Measurements from ENCODE around the gene TRIM29. TPM values are rescaled to one million over a fixed set of nuclear protein-coding genes. Genes with fewer than 3 reads are reported as not detected.

Gene TRIM29, protein sequence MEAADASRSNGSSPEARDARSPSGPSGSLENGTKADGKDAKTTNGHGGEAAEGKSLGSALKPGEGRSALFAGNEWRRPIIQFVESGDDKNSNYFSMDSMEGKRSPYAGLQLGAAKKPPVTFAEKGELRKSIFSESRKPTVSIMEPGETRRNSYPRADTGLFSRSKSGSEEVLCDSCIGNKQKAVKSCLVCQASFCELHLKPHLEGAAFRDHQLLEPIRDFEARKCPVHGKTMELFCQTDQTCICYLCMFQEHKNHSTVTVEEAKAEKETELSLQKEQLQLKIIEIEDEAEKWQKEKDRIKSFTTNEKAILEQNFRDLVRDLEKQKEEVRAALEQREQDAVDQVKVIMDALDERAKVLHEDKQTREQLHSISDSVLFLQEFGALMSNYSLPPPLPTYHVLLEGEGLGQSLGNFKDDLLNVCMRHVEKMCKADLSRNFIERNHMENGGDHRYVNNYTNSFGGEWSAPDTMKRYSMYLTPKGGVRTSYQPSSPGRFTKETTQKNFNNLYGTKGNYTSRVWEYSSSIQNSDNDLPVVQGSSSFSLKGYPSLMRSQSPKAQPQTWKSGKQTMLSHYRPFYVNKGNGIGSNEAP
- not detected for total RNA-seq
- not detected for polyA plus RNA-seq (2013, experiment 1 of 2)
- 0.17 TPM for polyA plus RNA-seq (2013, experiment 2 of 2)
- long read RNA-seq, experiment 1: 0 reads
- long read RNA-seq, experiment 2: 0 reads
- long read RNA-seq, experiment 3: 0 reads
- long read RNA-seq, experiment 4: 0 reads

DNA sequence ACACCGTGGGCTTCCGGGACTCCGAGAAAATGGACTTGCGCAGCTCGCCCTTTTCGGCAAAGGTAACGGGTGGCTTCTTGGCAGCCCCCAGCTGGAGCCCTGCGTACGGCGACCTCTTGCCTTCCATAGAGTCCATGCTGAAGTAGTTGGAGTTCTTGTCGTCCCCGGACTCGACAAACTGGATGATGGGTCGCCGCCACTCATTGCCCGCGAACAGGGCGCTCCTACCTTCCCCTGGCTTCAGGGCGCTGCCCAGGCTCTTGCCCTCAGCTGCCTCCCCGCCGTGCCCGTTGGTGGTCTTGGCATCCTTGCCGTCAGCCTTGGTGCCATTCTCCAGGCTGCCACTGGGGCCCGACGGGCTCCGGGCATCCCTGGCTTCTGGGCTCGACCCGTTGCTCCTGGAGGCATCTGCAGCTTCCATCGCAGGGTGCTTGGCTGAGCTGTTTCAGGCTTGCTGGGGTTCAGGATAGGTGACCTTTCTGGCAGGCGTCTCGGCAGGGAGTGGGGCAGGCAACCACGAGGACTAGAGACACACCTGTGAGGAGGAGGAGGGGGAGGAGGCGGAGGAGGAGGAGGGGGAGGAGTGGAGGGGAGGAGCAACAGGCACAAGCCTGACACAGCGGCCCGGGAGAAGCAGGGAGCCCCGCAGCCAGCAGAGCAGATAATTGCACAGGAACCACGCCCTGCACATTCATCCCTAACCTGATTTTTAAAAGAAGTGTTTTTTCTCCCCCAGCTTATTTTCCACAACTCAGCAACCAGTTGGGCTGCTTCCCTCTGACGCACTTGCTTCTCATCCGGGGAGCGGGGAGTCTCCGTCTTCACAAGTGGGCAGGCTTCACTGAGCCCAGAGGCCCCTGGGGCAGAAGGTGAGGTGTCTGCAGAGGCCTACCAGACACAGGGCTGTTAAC is at the start of gene TRIM29:
TRIM29 (minus strand) TSS at position 503 of the 911 bp plus-strand sequence; CDS start at position 421, 82 bp downstream.
- no peaks in the 10 kb centered on the region for H3K9me3 ChIP-seq (ENCODE audit: control insufficient read depth, low read length)
- WGBS, 2 experiments (ENCODE audit: insufficient coverage in 1 of 2, insufficient read length in 1 of 2): 87 to 96% methylated on average over 21 to 39 of the region's 41 CpGs
- peaks cover 27% of the 10 kb centered on the region for H3K27me3 ChIP-seq (ENCODE audit: control insufficient read depth, insufficient read depth, low read length, poor library complexity, severe bottlenecking)
- H3K4me1 ChIP-seq (ENCODE audit: control insufficient read depth, insufficient read depth, low read length): peaks cover 6% of the 10 kb centered on the region
- Mint-ChIP-seq H3K27me3 (ENCODE audit: insufficient read depth) (peaks cover 70% of the 10 kb centered on the region), H3K27ac (no peak within 1 kb of the TSS), H3K36me3 (ENCODE audit: low read depth) (no peaks in the 10 kb centered on the region), H3K4me3 (no peak within 1 kb of the TSS), H3K9me3 (no peaks in the 10 kb centered on the region), H3K4me1 (peaks cover 14% of the 10 kb centered on the region)
- TF ChIP-seq, protein P1, sequence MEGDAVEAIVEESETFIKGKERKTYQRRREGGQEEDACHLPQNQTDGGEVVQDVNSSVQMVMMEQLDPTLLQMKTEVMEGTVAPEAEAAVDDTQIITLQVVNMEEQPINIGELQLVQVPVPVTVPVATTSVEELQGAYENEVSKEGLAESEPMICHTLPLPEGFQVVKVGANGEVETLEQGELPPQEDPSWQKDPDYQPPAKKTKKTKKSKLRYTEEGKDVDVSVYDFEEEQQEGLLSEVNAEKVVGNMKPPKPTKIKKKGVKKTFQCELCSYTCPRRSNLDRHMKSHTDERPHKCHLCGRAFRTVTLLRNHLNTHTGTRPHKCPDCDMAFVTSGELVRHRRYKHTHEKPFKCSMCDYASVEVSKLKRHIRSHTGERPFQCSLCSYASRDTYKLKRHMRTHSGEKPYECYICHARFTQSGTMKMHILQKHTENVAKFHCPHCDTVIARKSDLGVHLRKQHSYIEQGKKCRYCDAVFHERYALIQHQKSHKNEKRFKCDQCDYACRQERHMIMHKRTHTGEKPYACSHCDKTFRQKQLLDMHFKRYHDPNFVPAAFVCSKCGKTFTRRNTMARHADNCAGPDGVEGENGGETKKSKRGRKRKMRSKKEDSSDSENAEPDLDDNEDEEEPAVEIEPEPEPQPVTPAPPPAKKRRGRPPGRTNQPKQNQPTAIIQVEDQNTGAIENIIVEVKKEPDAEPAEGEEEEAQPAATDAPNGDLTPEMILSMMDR (conservative IDR thresholded peaks at IDR 0.05): peak; percentile 29
- H3K9ac ChIP-seq (ENCODE audit: extremely low read depth, low read length, poor library complexity, severe bottlenecking): no peak within 1 kb of the TSS
- peak; percentile 60 for DNase-seq
- H3K36me3 ChIP-seq (ENCODE audit: control insufficient read depth, insufficient read depth, low read length): no peaks in the 10 kb centered on the region
- no peak within 1 kb of the TSS for H3K27ac ChIP-seq (ENCODE audit: low read depth, low read length)
- H3K4me3 ChIP-seq (ENCODE audit: low read length): no peak within 1 kb of the TSS

DNA sequence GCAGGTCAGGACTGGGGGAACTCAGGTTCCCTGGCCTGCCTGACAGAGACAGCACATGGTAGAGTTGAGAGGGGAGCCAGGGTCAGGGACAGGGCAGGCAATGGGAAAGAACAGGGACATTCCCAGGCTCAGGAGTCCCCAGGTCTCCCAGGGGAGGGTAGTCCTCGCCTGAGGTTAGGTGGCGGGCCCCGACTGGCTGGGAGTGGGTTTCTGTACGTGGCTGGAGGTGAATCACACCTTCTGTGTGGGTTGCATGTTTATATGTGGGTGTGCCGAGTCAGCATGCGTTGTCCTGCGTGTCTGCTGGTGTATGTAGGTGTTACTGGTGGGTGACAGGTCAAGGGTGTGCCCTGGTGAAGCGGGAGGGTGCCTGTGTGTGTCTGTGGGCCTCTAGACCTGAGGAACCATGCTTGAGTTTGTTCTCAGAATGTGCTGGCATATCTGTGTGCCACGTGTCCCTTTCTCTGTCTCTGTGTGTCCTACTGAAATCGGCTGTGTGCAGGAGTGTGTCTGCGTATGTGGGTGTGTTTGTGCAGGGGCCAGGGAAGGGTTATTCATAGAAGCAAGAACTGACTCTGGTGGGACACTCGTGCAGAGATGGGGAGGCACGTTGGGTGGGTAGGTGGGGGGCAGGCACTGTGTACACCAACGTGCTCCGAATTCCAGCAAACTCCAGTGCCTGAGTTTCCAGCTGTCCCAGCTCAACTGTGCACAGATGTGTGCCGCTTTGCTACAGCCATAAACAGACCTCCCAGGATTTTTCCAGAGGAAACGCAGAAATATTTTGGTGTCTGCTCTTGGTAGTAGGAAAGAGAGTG is 49.1 kb upstream of the TRIM29 start:
- 75 to 80% methylated on average over 5 to 17 of the region's 17 CpGs for WGBS, 2 experiments (ENCODE audit: insufficient coverage in 1 of 2, insufficient read length in 1 of 2)
- H3K4me3 Mint-ChIP-seq: no peak overlapping the region
- H3K9me3 ChIP-seq (ENCODE audit: control insufficient read depth, low read length): no peaks in the 10 kb centered on the region
- H3K27me3 ChIP-seq (ENCODE audit: control insufficient read depth, insufficient read depth, low read length, poor library complexity, severe bottlenecking): no peaks in the 10 kb centered on the region
- H3K9me3 Mint-ChIP-seq: peaks cover 7% of the 10 kb centered on the region
- H3K4me1 Mint-ChIP-seq: peaks cover 2% of the 10 kb centered on the region
- no peaks in the 10 kb centered on the region for H3K4me1 ChIP-seq (ENCODE audit: control insufficient read depth, insufficient read depth, low read length)
- peak; percentile 38 for DNase-seq
- H3K27ac Mint-ChIP-seq: no peak overlapping the region
- H3K27ac ChIP-seq (ENCODE audit: low read depth, low read length): no peak overlapping the region
- H3K36me3 ChIP-seq (ENCODE audit: control insufficient read depth, insufficient read depth, low read length): no peaks in the 10 kb centered on the region
- peaks cover 35% of the 10 kb centered on the region for H3K27me3 Mint-ChIP-seq (ENCODE audit: insufficient read depth)
- TF ChIP-seq, protein P1 (conservative IDR thresholded peaks at IDR 0.05): no peak
- no peaks in the 10 kb centered on the region for H3K36me3 Mint-ChIP-seq (ENCODE audit: low read depth)
- H3K9ac ChIP-seq (ENCODE audit: extremely low read depth, low read length, poor library complexity, severe bottlenecking): no peak overlapping the region
- no peak overlapping the region for H3K4me3 ChIP-seq (ENCODE audit: low read length)

DNA sequence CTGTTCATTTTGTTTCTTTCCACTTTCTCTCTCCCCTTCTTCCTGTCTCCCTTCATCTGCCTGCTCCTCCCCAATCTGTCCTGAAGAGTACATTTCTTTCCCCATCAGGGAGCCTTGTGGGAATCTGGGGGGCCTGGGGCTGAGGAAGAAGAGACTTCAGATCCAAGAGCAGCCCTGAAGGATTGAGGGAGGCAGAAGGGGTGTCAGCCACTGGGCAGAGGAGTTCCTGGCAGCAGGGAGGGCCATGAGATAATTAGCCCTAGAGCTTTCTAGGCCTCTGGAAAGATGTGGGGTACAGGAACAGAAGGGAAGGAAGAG is 48.5 kb upstream of the TRIM29 start:
- no peaks in the 10 kb centered on the region for H3K27me3 ChIP-seq (ENCODE audit: control insufficient read depth, insufficient read depth, low read length, poor library complexity, severe bottlenecking)
- H3K9me3 Mint-ChIP-seq: peaks cover 7% of the 10 kb centered on the region
- no peak overlapping the region for H3K9ac ChIP-seq (ENCODE audit: extremely low read depth, low read length, poor library complexity, severe bottlenecking)
- H3K9me3 ChIP-seq (ENCODE audit: control insufficient read depth, low read length): no peaks in the 10 kb centered on the region
- no peak overlapping the region for H3K4me3 Mint-ChIP-seq
- peaks cover 37% of the 10 kb centered on the region for H3K27me3 Mint-ChIP-seq (ENCODE audit: insufficient read depth)
- no peak for DNase-seq
- no peaks in the 10 kb centered on the region for H3K4me1 ChIP-seq (ENCODE audit: control insufficient read depth, insufficient read depth, low read length)
- H3K4me1 Mint-ChIP-seq: peaks cover 2% of the 10 kb centered on the region
- no peak overlapping the region for H3K27ac ChIP-seq (ENCODE audit: low read depth, low read length)
- H3K27ac Mint-ChIP-seq: no peak overlapping the region
- no peaks in the 10 kb centered on the region for H3K36me3 ChIP-seq (ENCODE audit: control insufficient read depth, insufficient read depth, low read length)
- H3K4me3 ChIP-seq (ENCODE audit: low read length): no peak overlapping the region
- H3K36me3 Mint-ChIP-seq (ENCODE audit: low read depth): no peaks in the 10 kb centered on the region
- TF ChIP-seq, protein P1 (conservative IDR thresholded peaks at IDR 0.05): no peak
